ENCODE measurements around the gene SS18.

- TF ChIP-seq CTCF (IDR thresholded peaks at IDR 0.05) (no peak), POLR2A (IDR thresholded peaks at IDR 0.05) (no peak)
These were observed 43.9 kb downstream of the SS18 start for GRCh38 chr18:26046419-26047077.

Data from body of pancreas (tissue), 4 donors.